GM19238 (cell line): Measurements from ENCODE around the gene SOX13.

ENCODE experiments used
- DNase-seq: peaks from one replicate; pipeline ENCODE4 v3.0.0; 2011; ENCODE audit warnings: low spot score; ENCODE audit not compliant: insufficient read length

The SOX13 gene

GRCh38 chr1:204062106-204062505 is 10.8 kb upstream of the SOX13 start:
- DNase-seq: no peak

GRCh38 chr1:204065174-204065985 is 7.5 kb upstream of the SOX13 start:
- DNase-seq: no peak

GRCh38 chr1:204065986-204066300 is 7.0 kb upstream of the SOX13 start:
- DNase-seq: no peak

GRCh38 chr1:204067935-204068334 is 5.0 kb upstream of the SOX13 start:
- no peak for DNase-seq

GRCh38 chr1:204069887-204070286 is 3.0 kb upstream of the SOX13 start:
- no peak for DNase-seq

GRCh38 chr1:204070895-204071294 is 2.0 kb upstream of the SOX13 start:
- DNase-seq: no peak

GRCh38 chr1:204073837-204074273 is 940 bp downstream of the SOX13 start:
- no peak for DNase-seq

GRCh38 chr1:204074274-204075138 is 1.6 kb downstream of the SOX13 start:
- DNase-seq: no peak

- DNase-seq: no peak
Measured at GRCh38 chr1:204075139-204075521, 2.2 kb downstream of the SOX13 start.

GRCh38 chr1:204075890-204076846 is 3.3 kb downstream of the SOX13 start:
- no peak for DNase-seq

GRCh38 chr1:204076891-204077290 is 4.0 kb downstream of the SOX13 start:
- DNase-seq: no peak

GRCh38 chr1:204077979-204078696 is 5.2 kb downstream of the SOX13 start:
- DNase-seq: no peak

GRCh38 chr1:204079608-204079999 is 6.7 kb downstream of the SOX13 start:
- no peak for DNase-seq

- DNase-seq: no peak
Measured at GRCh38 chr1:204080163-204080903, 7.4 kb downstream of the SOX13 start.

GRCh38 chr1:204081164-204081790 is 8.4 kb downstream of the SOX13 start:
- DNase-seq: no peak

- DNase-seq: no peak
Measured at GRCh38 chr1:204081791-204082513, 9.0 kb downstream of the SOX13 start.

GRCh38 chr1:204083491-204083890 is 10.6 kb downstream of the SOX13 start:
- DNase-seq: no peak

GRCh38 chr1:204084247-204084772 is 11.4 kb downstream of the SOX13 start:
- no peak for DNase-seq

- no peak for DNase-seq
Measured at GRCh38 chr1:204085876-204086275, 13.0 kb downstream of the SOX13 start.
